Tibial nerve (tissue), 4 donors: ENCODE data around the gene BPIFB3.

ENCODE experiments used
- CTCF ChIP-seq, 5 experiments: fragments of 200-600 bp in 3 of 5; fragments of 450-650 bp in 2 of 5; sonication (generic) in 3 of 5; IDR thresholded peaks; one replicate each; pipeline ENCODE4 v1.5.1; 2016 to 2019; ENCODE audit warnings: antibody characterized with exemption in 5 of 5, mild to moderate bottlenecking in 3 of 5, moderate library complexity in 2 of 5
- EP300 ChIP-seq, 2 donors: sonication (generic); formaldehyde crosslinking; IDR thresholded peaks; one replicate each; pipeline ENCODE4 v1.6.1; 2017; ENCODE audit warnings: antibody characterized with exemption in 2 of 2, mild to moderate bottlenecking in 1 of 2
- POLR2A ChIP-seq, 2 donors: fragments of 450-650 bp; IDR thresholded peaks; one replicate each; pipeline ENCODE4 v1.6.1; 2017; ENCODE audit warnings: antibody characterized with exemption in 2 of 2, mild to moderate bottlenecking in 2 of 2, moderate library complexity in 2 of 2

- TF ChIP-seq CTCF (IDR thresholded peaks at IDR 0.05) (no peak), EP300 (IDR thresholded peaks at IDR 0.05) (no peak), POLR2A (IDR thresholded peaks at IDR 0.05) (no peak)
Observed at GRCh38 chr20:33120934-33121333, 67.2 kb downstream of the BPIFB3 start.
